Ramos (cell line): ENCODE measurements around the gene SUSD5.
"Not testable (repeated sequence)": the region's sequence is repeated elsewhere in the genome, so short reads cannot be mapped to it uniquely, and the experiment has no call there.

Experiments
- in situ Hi-C: fragments of 300-500 bp; cut with MboI; formaldehyde crosslinking; loops from one replicate; pipeline ENCODE4 v1.14.3; 2022; ENCODE audit warnings: low sequenced_read_pairs; ENCODE audit not compliant: unreplicated experiment

Gene SUSD5

GRCh38 chr3:33201195-33201594 lies 17.4 kb downstream of the SUSD5 start:
- in situ Hi-C loops = no loop called here

- in situ Hi-C loops = no loop called here
Measured at GRCh38 chr3:33196538-33196937, 22.1 kb downstream of the SUSD5 start.

GRCh38 chr3:33194303-33194702 lies 24.3 kb downstream of the SUSD5 start:
- in situ Hi-C loops = no loop called here

GRCh38 chr3:33187368-33187634 lies 31.3 kb downstream of the SUSD5 start:
- in situ Hi-C loops = no loop called here

- in situ Hi-C loops = no loop called here
Measured at GRCh38 chr3:33186524-33187367, 31.9 kb downstream of the SUSD5 start.

GRCh38 chr3:33184863-33185262 lies 33.7 kb downstream of the SUSD5 start:
- in situ Hi-C loops = no loop called here

- in situ Hi-C loops = not testable (repeated sequence)
Measured at GRCh38 chr3:33181641-33182040, 37.0 kb downstream of the SUSD5 start.

- in situ Hi-C loops = no loop called here
Measured at GRCh38 chr3:33181229-33181628, 37.4 kb downstream of the SUSD5 start.

- in situ Hi-C loops = no loop called here
Measured at GRCh38 chr3:33179132-33179531, 39.5 kb downstream of the SUSD5 start.

- in situ Hi-C loops = no loop called here
Measured at GRCh38 chr3:33174711-33175414, 43.7 kb downstream of the SUSD5 start.

- in situ Hi-C loops = no loop called here
Measured at GRCh38 chr3:33174095-33174494, 44.5 kb downstream of the SUSD5 start.

- in situ Hi-C loops = no loop called here
Measured at GRCh38 chr3:33173672-33174071, 44.9 kb downstream of the SUSD5 start.

- in situ Hi-C loops = no loop called here
Measured at GRCh38 chr3:33173103-33173502, 45.5 kb downstream of the SUSD5 start.

GRCh38 chr3:33171580-33171979 lies 47.0 kb downstream of the SUSD5 start:
- in situ Hi-C loops = no loop called here

GRCh38 chr3:33170531-33170930 lies 48.1 kb downstream of the SUSD5 start:
- in situ Hi-C loops = no loop called here

- in situ Hi-C loops = no loop called here
Measured at GRCh38 chr3:33167716-33168336, 50.8 kb downstream of the SUSD5 start.

GRCh38 chr3:33167284-33167683 lies 51.3 kb downstream of the SUSD5 start:
- in situ Hi-C loops = no loop called here

GRCh38 chr3:33166095-33166494 lies 52.5 kb downstream of the SUSD5 start:
- in situ Hi-C loops = no loop called here

GRCh38 chr3:33165372-33165771 lies 53.2 kb downstream of the SUSD5 start:
- in situ Hi-C loops = no loop called here

- in situ Hi-C loops = not testable (repeated sequence)
Measured at GRCh38 chr3:33162621-33163020, 56.0 kb downstream of the SUSD5 start.

- in situ Hi-C loops = no loop called here
Measured at GRCh38 chr3:33159981-33160380, 58.6 kb downstream of the SUSD5 start.
